NCI-H524 treated with DMSO at 0.1 percent for 48 hours (cell line): Measurements from ENCODE around the gene SIGLEC8.

Experiments used
- DNase-seq: peaks from one replicate; lab custom pipeline; 2025; lab: John Stamatoyannopoulos, UW

Gene SIGLEC8

GRCh38 chr19:51402117-51402516, 56.1 kb downstream of the SIGLEC8 start:
- no peak for DNase-seq
